Osteoblast (primary cell): ENCODE results near the gene NEK6. TPM values are rescaled to one million over a fixed set of nuclear protein-coding genes. Genes with fewer than 3 reads are reported as not detected.

Source experiments
- DNase-seq: peaks from one replicate; pipeline ENCODE4 v3.0.0; 2011; ENCODE audit warnings: low spot score, mixed read lengths; ENCODE audit not compliant: insufficient read length; ENCODE audit errors: missing footprints
- H2AFZ ChIP-seq: 2 replicates; pipeline ENCODE4 v1.6.0; 2011; ENCODE audit warnings: mild to moderate bottlenecking, low read length
- H3K27ac ChIP-seq: 2 replicates; pipeline ENCODE4 v1.5.1; 2011; ENCODE audit warnings: mild to moderate bottlenecking, low read depth, low read length, moderate library complexity
- H3K27me3 ChIP-seq: 2 replicates; pipeline ENCODE4 v1.6.0; 2012; ENCODE audit warnings: mild to moderate bottlenecking, control low read depth, inconsistent platforms, low read length, moderate library complexity; ENCODE audit not compliant: insufficient read depth
- H3K36me3 ChIP-seq: 2 replicates; pipeline ENCODE4 v1.5.1; 2011; ENCODE audit warnings: mild to moderate bottlenecking, low read length, control low read depth, moderate library complexity; ENCODE audit not compliant: insufficient read depth
- H3K4me1 ChIP-seq: 2 replicates; pipeline ENCODE4 v1.5.1; 2011; ENCODE audit warnings: mild to moderate bottlenecking, low read length, control low read depth, moderate library complexity; ENCODE audit not compliant: insufficient read depth
- H3K4me2 ChIP-seq: 2 replicates; pipeline ENCODE4 v1.6.0; 2011; ENCODE audit warnings: mild to moderate bottlenecking, low read length; ENCODE audit not compliant: insufficient read depth
- H3K4me3 ChIP-seq: fragments of 200-600 bp; sonication (generic); 3 replicates; pipeline ENCODE4 v1.5.1; 2012; ENCODE audit warnings: mild to moderate bottlenecking, low read length, inconsistent platforms; ENCODE audit not compliant: insufficient read depth
- H3K79me2 ChIP-seq: 2 replicates; pipeline ENCODE4 v1.6.0; 2012; ENCODE audit warnings: mild to moderate bottlenecking, low read length, control low read depth, inconsistent platforms; ENCODE audit not compliant: insufficient read depth
- H3K9me3 ChIP-seq: 2 replicates; pipeline ENCODE4 v1.5.1; 2011; ENCODE audit warnings: low read depth, low read length, control low read depth
- H4K20me1 ChIP-seq: 2 replicates; pipeline ENCODE4 v1.6.0; 2012; ENCODE audit warnings: mild to moderate bottlenecking, low read length, control low read depth; ENCODE audit not compliant: insufficient read depth
- total RNA-seq: library from RNA; depleted of rRNA; stranded (reverse); fragments of >200 nt; gene quantifications from 2 replicates; pipeline ENCODE4 v1.2.3, GENCODE V29; 2012
- TF ChIP-seq, protein P1 (sequence below): IDR thresholded peaks from 2 replicates; pipeline ENCODE4 v1.5.1; 2011; ENCODE audit warnings: mild to moderate bottlenecking, low read depth, low read length, moderate library complexity; ENCODE audit errors: extremely low read depth

Gene NEK6
- total RNA-seq, 1 donor, result 128 TPM

- TF ChIP-seq, protein P1, sequence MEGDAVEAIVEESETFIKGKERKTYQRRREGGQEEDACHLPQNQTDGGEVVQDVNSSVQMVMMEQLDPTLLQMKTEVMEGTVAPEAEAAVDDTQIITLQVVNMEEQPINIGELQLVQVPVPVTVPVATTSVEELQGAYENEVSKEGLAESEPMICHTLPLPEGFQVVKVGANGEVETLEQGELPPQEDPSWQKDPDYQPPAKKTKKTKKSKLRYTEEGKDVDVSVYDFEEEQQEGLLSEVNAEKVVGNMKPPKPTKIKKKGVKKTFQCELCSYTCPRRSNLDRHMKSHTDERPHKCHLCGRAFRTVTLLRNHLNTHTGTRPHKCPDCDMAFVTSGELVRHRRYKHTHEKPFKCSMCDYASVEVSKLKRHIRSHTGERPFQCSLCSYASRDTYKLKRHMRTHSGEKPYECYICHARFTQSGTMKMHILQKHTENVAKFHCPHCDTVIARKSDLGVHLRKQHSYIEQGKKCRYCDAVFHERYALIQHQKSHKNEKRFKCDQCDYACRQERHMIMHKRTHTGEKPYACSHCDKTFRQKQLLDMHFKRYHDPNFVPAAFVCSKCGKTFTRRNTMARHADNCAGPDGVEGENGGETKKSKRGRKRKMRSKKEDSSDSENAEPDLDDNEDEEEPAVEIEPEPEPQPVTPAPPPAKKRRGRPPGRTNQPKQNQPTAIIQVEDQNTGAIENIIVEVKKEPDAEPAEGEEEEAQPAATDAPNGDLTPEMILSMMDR, result no peak
- Histone ChIP-seq H3K79me2 (no peaks in the 10 kb centered on the region), H4K20me1 (no peaks in the 10 kb centered on the region), H2AFZ (no peak overlapping the region), H3K27me3 (peaks cover 12% of the 10 kb centered on the region), H3K4me3 (no peak overlapping the region), H3K9me3 (no peaks in the 10 kb centered on the region), H3K4me2 (no peak overlapping the region), H3K36me3 (no peaks in the 10 kb centered on the region), H3K27ac (no peak overlapping the region), H3K4me1 (peaks cover 21% of the 10 kb centered on the region)
- no peak for DNase-seq
Observed at GRCh38 chr9:124210697-124211096, 47.1 kb upstream of the NEK6 start.

- Histone ChIP-seq H3K36me3 (no peaks in the 10 kb centered on the region), H3K4me1 (peaks cover 21% of the 10 kb centered on the region), H3K27ac (no peak overlapping the region), H4K20me1 (no peaks in the 10 kb centered on the region), H3K9me3 (no peaks in the 10 kb centered on the region), H3K27me3 (peaks cover 1% of the 10 kb centered on the region), H3K4me3 (peak overlapping the region; percentile 16), H3K4me2 (peak overlapping the region; percentile 72), H3K79me2 (no peaks in the 10 kb centered on the region), H2AFZ (no peak overlapping the region)
- TF ChIP-seq, protein P1, result no peak
- DNase-seq, result peak; percentile 90
Observed at GRCh38 chr9:124212381-124213050, 45.2 kb upstream of the NEK6 start.

DNA sequence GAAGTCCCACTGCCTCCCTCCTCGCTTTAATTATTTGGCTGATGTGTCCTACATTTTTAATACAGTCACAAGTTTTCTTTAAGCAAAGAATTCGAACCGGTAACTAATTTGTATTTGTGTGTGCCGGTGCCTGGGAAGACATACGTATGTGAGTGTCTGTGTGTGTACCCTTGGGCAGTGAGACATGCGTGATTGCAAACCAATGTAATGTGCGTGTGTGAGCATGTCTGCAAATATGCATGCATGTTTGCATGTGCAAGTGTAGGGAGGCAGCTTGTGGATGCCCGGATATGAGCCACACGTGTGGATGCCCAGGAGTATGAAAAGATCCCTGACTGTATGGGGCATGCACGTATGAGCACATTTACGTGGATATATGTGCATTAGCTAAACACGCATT, 44.4 kb upstream of the NEK6 start:
- no peaks in the 10 kb centered on the region for H3K9me3 ChIP-seq
- no peaks in the 10 kb centered on the region for H4K20me1 ChIP-seq
- TF ChIP-seq, protein P1, result no peak
- H3K4me2 ChIP-seq, result no peak overlapping the region
- no peaks in the 10 kb centered on the region for H3K27me3 ChIP-seq
- no peaks in the 10 kb centered on the region for H3K36me3 ChIP-seq
- peaks cover 21% of the 10 kb centered on the region for H3K4me1 ChIP-seq
- no peak overlapping the region for H3K27ac ChIP-seq
- DNase-seq, result no peak
- no peak overlapping the region for H2AFZ ChIP-seq
- no peaks in the 10 kb centered on the region for H3K79me2 ChIP-seq
- H3K4me3 ChIP-seq, result no peak overlapping the region

- Histone ChIP-seq H3K9me3 (no peaks in the 10 kb centered on the region), H3K79me2 (no peaks in the 10 kb centered on the region), H3K36me3 (no peaks in the 10 kb centered on the region), H3K4me3 (no peak overlapping the region), H4K20me1 (no peaks in the 10 kb centered on the region), H3K4me1 (peaks cover 25% of the 10 kb centered on the region), H3K27me3 (no peaks in the 10 kb centered on the region), H2AFZ (no peak overlapping the region), H3K27ac (no peak overlapping the region), H3K4me2 (no peak overlapping the region)
- TF ChIP-seq, protein P1, result no peak
- no peak for DNase-seq
Observed at GRCh38 chr9:124214116-124214515, 43.6 kb upstream of the NEK6 start.
